Activated CD4-positive, alpha-beta T cell treated with anti-CD3 and anti-CD28 coated beads, Interleukin-2, amount 50 U/mL, for 16 hours (primary cell): ENCODE measurements around the gene FZR1.

Source experiments
- DNase-seq: peaks from one replicate; pipeline ENCODE4 v3.0.0-alpha.2; 2020

FZR1 gene

GRCh38 chr19:3533033-3533432 is 26.9 kb downstream of the FZR1 start:
- DNase-seq, result no peak

GRCh38 chr19:3533563-3534216 is 27.6 kb downstream of the FZR1 start:
- no peak for DNase-seq

- DNase-seq, result no peak
These were observed 28.5 kb downstream of the FZR1 start for GRCh38 chr19:3534375-3535234.

GRCh38 chr19:3535235-3535535 is 29.1 kb downstream of the FZR1 start:
- no peak for DNase-seq

GRCh38 chr19:3535563-3535965 is 29.5 kb downstream of the FZR1 start:
- no peak for DNase-seq

- DNase-seq, result no peak
These were observed 29.9 kb downstream of the FZR1 start for GRCh38 chr19:3535981-3536380.

- DNase-seq, result no peak
These were observed 30.5 kb downstream of the FZR1 start for GRCh38 chr19:3536429-3537100.

- DNase-seq, result no peak
These were observed 31.0 kb downstream of the FZR1 start for GRCh38 chr19:3537101-3537437.

GRCh38 chr19:3537438-3538240 is 31.5 kb downstream of the FZR1 start:
- no peak for DNase-seq

- DNase-seq, result no peak
These were observed 32.3 kb downstream of the FZR1 start for GRCh38 chr19:3538258-3538929.

GRCh38 chr19:3538965-3539755 is 33.0 kb downstream of the FZR1 start, which contains the start of gene TEKTIP1:
Gene TEKTIP1, plus strand, starts transcription at chr19:3539174. Its CDS starts 4 bp downstream, at chr19:3539178.
- DNase-seq, result no peak

- DNase-seq, result no peak
These were observed 33.6 kb downstream of the FZR1 start for GRCh38 chr19:3539756-3540118.

GRCh38 chr19:3543150-3544057 is 37.3 kb downstream of the FZR1 start:
- no peak for DNase-seq

GRCh38 chr19:3544058-3544376 is 37.9 kb downstream of the FZR1 start:
- no peak for DNase-seq

- peak; percentile 77 for DNase-seq
These were observed 38.9 kb downstream of the FZR1 start for GRCh38 chr19:3544742-3545668.

GRCh38 chr19:3545669-3546034 is 39.5 kb downstream of the FZR1 start:
- no peak for DNase-seq

GRCh38 chr19:3546119-3546518 is 40.0 kb downstream of the FZR1 start:
- no peak for DNase-seq

- DNase-seq, result peak; percentile 42
These were observed 41.2 kb downstream of the FZR1 start for GRCh38 chr19:3547301-3547731.

- no peak for DNase-seq
These were observed 41.7 kb downstream of the FZR1 start for GRCh38 chr19:3547767-3548282.

- no peak for DNase-seq
These were observed 42.5 kb downstream of the FZR1 start for GRCh38 chr19:3548606-3549005.
